Endodermal cell (in vitro differentiated cells): ENCODE measurements around the gene ARRDC5. TPM values are rescaled to one million over a fixed set of nuclear protein-coding genes. Genes with fewer than 3 reads are reported as not detected.
"Not testable (repeated sequence)": the region's sequence is repeated elsewhere in the genome, so short reads cannot be mapped to it uniquely, and the experiment has no call there.

Source experiments
- DNase-seq: peaks from one replicate; pipeline ENCODE4 v3.0.0-alpha.2; 2017
- H3K27ac ChIP-seq: 2 replicates; pipeline ENCODE4 v1.5.1; 2013; ENCODE audit warnings: mild to moderate bottlenecking, low read depth, low read length, moderate library complexity
- H3K27me3 ChIP-seq: 2 replicates; pipeline ENCODE4 v1.6.1; 2013; ENCODE audit warnings: mild to moderate bottlenecking, low read length, moderate library complexity; ENCODE audit not compliant: insufficient read depth, control insufficient read depth, poor library complexity, severe bottlenecking
- H3K36me3 ChIP-seq: 2 replicates; pipeline ENCODE4 v1.7.0; 2013; ENCODE audit warnings: mild to moderate bottlenecking, low read length, moderate library complexity; ENCODE audit not compliant: control insufficient read depth, insufficient read depth
- H3K4me1 ChIP-seq: one replicate; pipeline ENCODE4 v1.7.0; 2013; ENCODE audit warnings: low read length; ENCODE audit not compliant: control insufficient read depth, insufficient read depth
- H3K4me3 ChIP-seq: 2 replicates; pipeline ENCODE4 v1.5.1; 2013; ENCODE audit warnings: mild to moderate bottlenecking, low read length, moderate library complexity
- H3K9ac ChIP-seq: 2 replicates; pipeline ENCODE4 v1.6.1; 2013; ENCODE audit warnings: mild to moderate bottlenecking, low read length, moderate library complexity; ENCODE audit not compliant: poor library complexity, severe bottlenecking; ENCODE audit errors: extremely low read depth
- H3K9me3 ChIP-seq: 2 replicates; pipeline ENCODE4 v1.6.1; 2013; ENCODE audit warnings: mild to moderate bottlenecking, low read length, moderate library complexity; ENCODE audit not compliant: control insufficient read depth
- H3K27ac Mint-ChIP-seq: 2 replicates; pipeline ENCODE4 v1.8.0; 2020; ENCODE audit warnings: mixed read lengths
- H3K27me3 Mint-ChIP-seq: 2 replicates; pipeline ENCODE4 v1.8.0; 2021; ENCODE audit warnings: mild to moderate bottlenecking, mixed read lengths; ENCODE audit not compliant: insufficient read depth
- H3K36me3 Mint-ChIP-seq: 2 replicates; pipeline ENCODE4 v1.8.0; 2020; ENCODE audit warnings: low read depth, mixed read lengths
- H3K4me1 Mint-ChIP-seq: 2 replicates; pipeline ENCODE4 v1.8.0; 2020; ENCODE audit warnings: mixed read lengths
- H3K4me3 Mint-ChIP-seq: 2 replicates; pipeline ENCODE4 v1.8.0; 2020; ENCODE audit warnings: mild to moderate bottlenecking, moderate library complexity, mixed read lengths
- H3K9me3 Mint-ChIP-seq: 2 replicates; pipeline ENCODE4 v1.8.0; 2020; ENCODE audit warnings: mild to moderate bottlenecking, mixed read lengths
- CTCF ChIP-seq: fragments of 200-600 bp; sonication (generic); conservative IDR thresholded peaks from 2 replicates; pipeline ENCODE4 v1.5.0; 2021; ENCODE audit warnings: antibody characterized with exemption, mild to moderate bottlenecking
- WGBS, 2 experiments: methylation state at CpG; one replicate each; pipeline versions ENCODE4 v1.1.5 to v1.1.7; 2013; ENCODE audit warnings: missing lambda C conversion rate in 2 of 2, mixed read lengths in 1 of 2; ENCODE audit not compliant: insufficient coverage in 1 of 2, insufficient read length in 1 of 2; 5-methylcytosine and 5-hydroxymethylcytosine counted together
- total RNA-seq, 2 donors: library from RNA; stranded (reverse); fragmentation: NEBNext Ultra II Directional in 1 of 2; extraction: Animal tissue kit (Norgen Biotek cat#: 25700) in 1 of 2; gene quantifications; 2 replicates in 1 of 2; 3 replicates in 1 of 2; pipeline ENCODE4 v1.2.1, GENCODE V29; 2021

ARRDC5 gene
- total RNA-seq, 2 donors from 2014 or later: not detected

GRCh38 chr19:4889034-4889815 is 13.5 kb downstream of the ARRDC5 start:
- H3K27me3 ChIP-seq: no peaks in the 10 kb centered on the region
- DNase-seq: no peak
- TF ChIP-seq CTCF: no peak
- no peaks in the 10 kb centered on the region for H3K36me3 Mint-ChIP-seq
- H3K36me3 ChIP-seq: no peaks in the 10 kb centered on the region
- H3K9me3 Mint-ChIP-seq: no peaks in the 10 kb centered on the region
- H3K4me1 ChIP-seq: no peaks in the 10 kb centered on the region
- no peak overlapping the region for H3K9ac ChIP-seq
- H3K4me3 ChIP-seq: no peak overlapping the region
- H3K27ac ChIP-seq: no peak overlapping the region
- H3K4me3 Mint-ChIP-seq: no peak overlapping the region
- WGBS, 2 experiments: 95 to 96% methylated on average over 9 to 14 of the region's 14 CpGs
- H3K4me1 Mint-ChIP-seq: no peaks in the 10 kb centered on the region
- H3K27me3 Mint-ChIP-seq: peaks cover 38% of the 10 kb centered on the region
- H3K9me3 ChIP-seq: no peaks in the 10 kb centered on the region
- H3K27ac Mint-ChIP-seq: no peak overlapping the region

GRCh38 chr19:4887803-4888202 is 14.9 kb downstream of the ARRDC5 start:
- H3K9ac ChIP-seq, H3K36me3 Mint-ChIP-seq, H3K4me1 ChIP-seq, H3K27ac Mint-ChIP-seq, H3K4me3 Mint-ChIP-seq, H3K4me1 Mint-ChIP-seq, H3K9me3 ChIP-seq, H3K9me3 Mint-ChIP-seq, H3K4me3 ChIP-seq, DNase-seq, H3K27me3 ChIP-seq, H3K27ac ChIP-seq, H3K36me3 ChIP-seq: not testable (repeated sequence)
- no CpG with 5 or more reads among the region's 6 CpGs for WGBS, 2 experiments
- H3K27me3 Mint-ChIP-seq: peaks cover 30% of the 10 kb centered on the region

GRCh38 chr19:4884993-4885392 is 17.7 kb downstream of the ARRDC5 start:
- WGBS, 2 experiments: no CpG with 5 or more reads among the region's 6 CpGs
- H3K27me3 Mint-ChIP-seq, H3K4me1 ChIP-seq: not testable (repeated sequence)

GRCh38 chr19:4882874-4883273 is 19.8 kb downstream of the ARRDC5 start:
- not testable (repeated sequence) for H3K27ac Mint-ChIP-seq

More at GRCh38 chr19:4884993-4885392, 17.7 kb downstream of the ARRDC5 start:
- H3K27me3 ChIP-seq, H3K4me3 ChIP-seq, H3K9me3 Mint-ChIP-seq, DNase-seq, H3K36me3 ChIP-seq, H3K9me3 ChIP-seq, H3K36me3 Mint-ChIP-seq, H3K4me1 Mint-ChIP-seq, H3K9ac ChIP-seq, H3K4me3 Mint-ChIP-seq, H3K27ac ChIP-seq, H3K27ac Mint-ChIP-seq: not testable (repeated sequence)

More at GRCh38 chr19:4882874-4883273, 19.8 kb downstream of the ARRDC5 start:
- not testable (repeated sequence) for H3K27me3 ChIP-seq, H3K4me3 ChIP-seq, H3K4me1 Mint-ChIP-seq, H3K9me3 ChIP-seq, DNase-seq, H3K4me1 ChIP-seq, H3K9me3 Mint-ChIP-seq, H3K27me3 Mint-ChIP-seq, H3K36me3 Mint-ChIP-seq, H3K9ac ChIP-seq, H3K27ac ChIP-seq, H3K36me3 ChIP-seq, H3K4me3 Mint-ChIP-seq
- 90 to 93% methylated on average over 4 to 6 of the region's 6 CpGs for WGBS, 2 experiments
